ENCODE results near the gene RSPH9.
A peak's percentile ranks its signal among the peaks of the same experiment; 100 is the strongest.
"Not testable (repeated sequence)": the region's sequence is repeated elsewhere in the genome, so short reads cannot be mapped to it uniquely, and the experiment has no call there.

RSPH9 gene

DNA sequence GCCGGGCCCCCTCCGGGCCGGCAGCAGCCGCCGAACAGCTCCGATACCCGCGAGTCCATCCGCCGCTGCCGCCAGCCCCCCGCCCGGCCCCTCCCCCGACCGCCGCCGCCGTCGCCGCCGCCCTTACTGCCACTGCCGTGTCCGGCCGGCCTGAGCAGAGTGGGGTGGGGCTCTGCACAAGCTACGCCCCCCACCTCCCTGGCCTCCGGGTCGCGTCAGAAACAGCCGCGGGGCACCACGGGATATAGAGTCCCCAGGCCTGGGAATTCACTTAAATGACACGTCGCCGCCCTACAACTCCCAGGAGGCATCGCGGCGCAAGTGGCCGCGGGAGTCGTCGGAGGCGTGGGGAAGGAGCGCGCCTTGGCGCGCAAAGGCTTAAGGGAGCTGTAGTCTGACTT lies 15.7 kb upstream of the RSPH9 start, which contains the start of gene GTPBP2:
Gene GTPBP2 (minus strand): TSS at position 161 of the 401 bp plus-strand sequence. CDS start 102 bp downstream, at position 59.
- DNase-seq (ENCODE audit: low spot score): peak; percentile 97

DNA sequence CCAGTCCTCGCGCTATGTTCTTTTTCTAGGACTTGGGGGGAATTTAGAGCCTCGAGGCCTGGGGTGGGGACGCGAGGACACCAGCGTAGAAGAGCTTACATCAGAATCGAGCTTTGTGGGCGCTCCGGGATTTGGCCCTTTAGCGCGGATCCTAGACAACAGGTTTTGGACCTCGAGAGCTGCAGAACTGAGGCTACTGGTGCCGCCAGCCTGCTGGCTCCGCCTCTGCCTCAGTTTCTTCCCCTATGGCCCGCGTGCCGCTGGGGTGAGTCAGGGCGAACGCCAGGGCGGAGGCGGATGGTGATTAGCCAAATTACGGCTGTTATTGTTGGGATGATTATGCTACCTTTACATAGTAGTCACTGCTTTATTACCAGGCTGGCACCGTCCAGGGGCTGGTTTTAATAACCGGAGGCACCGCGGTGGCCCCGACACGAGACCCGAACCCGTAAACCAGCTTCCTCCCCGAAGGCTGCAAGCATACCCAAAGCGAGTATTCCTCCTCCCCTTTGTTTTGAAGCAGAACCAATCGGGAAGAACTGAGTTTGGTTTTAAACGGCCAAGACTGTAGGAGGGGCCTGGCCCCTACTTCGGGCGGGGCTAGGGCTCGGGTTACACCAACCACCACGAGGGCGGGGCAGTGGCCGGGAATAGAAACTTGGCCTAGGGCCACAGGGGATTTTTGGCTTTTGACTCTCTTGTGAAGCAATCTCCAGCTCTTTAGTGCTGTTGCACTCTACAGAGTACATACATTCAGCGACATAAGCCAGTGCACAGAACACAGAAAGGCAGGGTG lies 15.1 kb upstream of the RSPH9 start:
- peak; percentile 99 for DNase-seq (ENCODE audit: low spot score)

DNA sequence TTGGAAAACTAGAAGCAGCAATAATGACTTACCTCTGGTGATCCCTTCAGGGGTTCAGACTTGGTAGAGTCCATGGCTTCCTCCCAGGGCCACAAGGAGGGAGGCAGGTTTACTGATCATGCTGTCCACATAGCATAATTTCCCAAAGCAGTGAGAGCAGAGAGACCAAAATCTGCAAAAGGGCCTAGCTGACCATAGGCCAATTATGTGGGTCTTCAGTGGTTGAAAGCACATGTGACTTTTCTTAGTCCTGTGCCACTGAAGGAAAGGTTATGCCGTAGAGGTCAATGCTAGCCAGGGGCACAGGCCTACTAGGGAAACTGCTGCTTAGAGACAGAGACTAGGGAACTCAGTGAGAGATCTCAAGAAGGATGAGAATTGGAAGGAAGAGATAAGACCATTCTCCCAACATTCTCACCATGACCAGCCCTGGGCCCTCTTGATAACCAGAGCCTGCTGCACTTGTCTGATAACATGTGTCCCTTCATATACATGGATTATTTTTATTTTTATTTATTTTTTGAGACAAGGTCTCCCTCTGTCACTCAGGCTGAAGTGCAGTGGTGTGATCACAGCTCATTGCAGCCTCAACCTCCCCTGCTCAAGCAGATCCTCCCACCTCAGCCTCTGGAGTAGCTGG lies 13.7 kb upstream of the RSPH9 start:
- no peak for DNase-seq (ENCODE audit: low spot score)

- DNase-seq (ENCODE audit: low spot score): not testable (repeated sequence)
Measured at GRCh38 chr6:43633002-43633401, 11.8 kb upstream of the RSPH9 start.

DNA sequence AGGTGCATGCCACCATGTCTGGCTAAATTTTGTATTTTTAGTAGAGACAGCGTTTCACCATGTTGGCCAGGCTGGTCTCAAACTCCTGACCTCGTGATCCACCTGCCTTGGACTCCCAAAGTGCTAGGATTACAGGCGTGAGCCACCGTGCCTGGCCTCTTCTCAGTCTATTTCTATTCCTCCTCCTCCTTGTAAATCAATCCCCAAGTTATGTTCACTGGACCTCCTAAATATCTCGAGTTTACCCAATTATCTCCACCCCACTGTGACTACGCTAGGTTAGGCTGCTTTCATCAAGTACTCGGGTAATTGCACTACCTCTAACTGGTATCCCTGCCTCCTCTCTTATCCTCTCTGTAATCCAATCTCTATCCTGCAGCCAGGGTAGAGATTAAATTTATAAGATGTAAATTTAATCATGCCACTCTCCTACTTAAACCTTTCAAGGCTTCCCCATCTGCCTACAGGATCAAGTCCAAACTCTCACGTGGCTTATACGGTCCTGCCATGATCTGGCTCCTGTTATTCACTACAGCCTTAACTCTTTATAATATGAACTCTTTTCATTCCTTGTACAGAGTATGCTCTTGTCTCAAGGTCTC lies 10.0 kb upstream of the RSPH9 start:
- DNase-seq (ENCODE audit: low spot score): no peak

DNA sequence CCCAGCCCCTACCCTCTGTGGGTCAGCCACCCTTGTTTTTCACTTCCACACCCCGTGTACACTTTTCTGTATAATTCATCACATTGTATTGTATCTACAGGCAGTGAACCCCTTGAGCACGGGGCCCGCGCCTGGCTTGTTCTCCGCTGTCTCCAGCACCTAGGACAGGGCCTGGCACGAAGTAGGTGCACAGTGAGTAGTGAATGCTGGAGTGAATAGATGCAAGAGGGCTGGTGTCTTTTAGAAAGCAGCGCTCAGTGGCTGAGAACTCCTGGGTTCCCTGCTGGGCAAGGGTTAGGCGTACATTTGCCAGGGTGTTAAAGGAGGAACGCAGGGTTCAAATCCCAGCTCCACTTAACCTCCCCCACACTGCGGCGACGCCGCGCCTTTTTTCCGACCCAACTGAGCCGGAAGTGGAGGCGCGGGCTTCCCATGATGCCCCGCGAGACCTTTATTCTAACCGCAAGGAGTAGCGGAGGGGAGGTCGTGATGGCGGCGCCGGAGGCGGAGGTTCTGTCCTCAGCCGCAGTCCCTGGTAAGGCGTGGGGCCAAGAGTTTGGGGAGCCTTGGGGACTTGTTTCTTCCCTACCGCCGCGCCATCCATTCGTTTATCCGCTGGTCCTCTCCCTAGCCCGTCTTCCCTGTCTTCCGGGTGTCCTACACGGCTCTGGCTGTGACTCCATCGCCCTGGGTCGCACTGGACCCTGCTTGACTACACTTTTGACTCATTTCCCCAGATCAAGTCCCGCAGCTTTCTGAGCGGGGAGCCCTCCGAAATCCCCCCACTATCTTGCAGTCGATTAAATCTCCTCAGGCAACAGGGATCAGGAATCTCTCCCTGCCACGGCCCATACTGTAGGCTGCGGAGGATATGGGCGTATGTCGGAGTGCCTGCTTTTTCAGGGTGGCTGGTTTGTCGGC lies 9.2 kb upstream of the RSPH9 start, which contains the start of gene MAD2L1BP:
Gene MAD2L1BP (plus strand): TSS at position 454 of the 921 bp plus-strand sequence. CDS start 36 bp downstream, at position 490.
- peak; percentile 77 for DNase-seq (ENCODE audit: low spot score)

- peak; percentile 12 for DNase-seq (ENCODE audit: low spot score)
Measured at GRCh38 chr6:43636308-43636659, 8.6 kb upstream of the RSPH9 start.

- DNase-seq (ENCODE audit: low spot score): no peak
Measured at GRCh38 chr6:43639984-43640800, 4.6 kb upstream of the RSPH9 start.

GRCh38 chr6:43645613-43645964 lies 753 bp downstream of the RSPH9 start:
- no peak for DNase-seq (ENCODE audit: low spot score)

DNA sequence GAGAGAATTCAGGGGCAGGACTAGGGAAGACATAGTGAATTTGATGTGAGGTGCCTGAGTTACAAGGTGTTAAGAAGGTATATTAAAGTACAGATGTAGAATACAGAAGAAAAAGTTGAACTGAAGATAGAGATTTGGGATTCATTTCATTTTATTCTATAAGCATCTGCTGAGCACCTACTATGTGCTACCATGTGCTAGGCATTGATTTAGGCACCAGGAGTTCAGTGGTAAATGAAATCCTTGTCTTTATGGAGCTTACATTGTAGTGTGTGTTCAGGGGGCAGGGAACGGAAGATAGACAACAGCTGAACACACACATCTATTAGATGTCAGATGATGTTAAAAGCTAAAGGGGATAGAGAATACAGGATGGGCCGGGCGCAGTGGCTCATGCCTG lies 2.8 kb downstream of the RSPH9 start:
- no peak for DNase-seq (ENCODE audit: low spot score)

DNA sequence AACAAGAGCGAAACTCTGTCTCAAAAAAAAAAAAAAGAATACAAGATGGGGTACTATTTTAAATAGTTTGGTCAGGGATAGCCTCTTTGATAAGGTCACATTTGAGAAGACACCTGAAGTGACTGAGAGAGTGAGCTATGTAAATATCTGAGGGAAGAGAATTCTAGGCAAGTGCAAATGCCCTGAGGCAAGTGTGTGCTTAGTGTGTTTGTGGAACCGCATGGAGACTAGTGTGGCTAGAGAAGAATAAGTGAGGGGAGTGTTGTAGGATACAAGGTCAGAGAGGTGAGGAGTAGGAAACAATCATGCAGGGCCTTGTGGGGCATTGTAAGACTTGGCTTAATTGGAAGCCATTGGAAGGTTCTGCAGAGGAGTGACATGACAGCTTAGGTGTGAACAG lies 3.4 kb downstream of the RSPH9 start:
- DNase-seq (ENCODE audit: low spot score): no peak

- not testable (repeated sequence) for DNase-seq (ENCODE audit: low spot score)
Measured at GRCh38 chr6:43652822-43653221, 8.0 kb downstream of the RSPH9 start.

DNA sequence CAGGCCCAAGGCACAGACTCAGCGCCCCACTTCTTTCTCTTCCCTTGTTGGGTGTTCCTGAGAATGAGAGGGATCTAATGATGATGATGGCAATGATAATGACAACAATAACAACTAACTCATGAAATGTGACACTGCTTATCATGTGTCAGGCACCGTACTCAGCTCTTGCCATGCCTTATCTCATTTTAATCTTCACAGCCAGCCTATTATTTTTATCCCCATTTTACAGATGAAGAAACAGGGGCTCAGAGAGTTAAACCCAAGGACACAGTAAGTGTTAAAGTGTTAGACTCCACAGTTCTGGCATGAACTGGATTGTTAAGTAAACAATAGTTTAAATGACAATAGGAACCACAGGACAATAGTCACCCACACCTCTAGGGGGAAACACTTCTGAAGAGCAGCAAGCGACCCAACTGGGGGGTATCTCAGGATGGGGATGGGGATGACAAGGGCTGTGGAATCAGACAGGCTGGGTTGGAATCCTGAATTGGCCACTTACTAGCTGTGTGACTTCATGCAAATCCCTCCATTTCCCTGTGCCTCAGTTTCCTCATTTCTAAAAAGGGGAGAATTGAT lies 12.5 kb downstream of the RSPH9 start:
- no peak for DNase-seq (ENCODE audit: low spot score)

GRCh38 chr6:43658161-43658560 lies 13.3 kb downstream of the RSPH9 start:
- DNase-seq (ENCODE audit: low spot score): no peak

- DNase-seq (ENCODE audit: low spot score): not testable (repeated sequence)
Measured at GRCh38 chr6:43662948-43663347, 18.1 kb downstream of the RSPH9 start.

GRCh38 chr6:43665376-43665775 lies 20.5 kb downstream of the RSPH9 start:
- peak; percentile 25 for DNase-seq (ENCODE audit: low spot score)

GRCh38 chr6:43666196-43666920 lies 21.5 kb downstream of the RSPH9 start:
- no peak for DNase-seq (ENCODE audit: low spot score)

DNA sequence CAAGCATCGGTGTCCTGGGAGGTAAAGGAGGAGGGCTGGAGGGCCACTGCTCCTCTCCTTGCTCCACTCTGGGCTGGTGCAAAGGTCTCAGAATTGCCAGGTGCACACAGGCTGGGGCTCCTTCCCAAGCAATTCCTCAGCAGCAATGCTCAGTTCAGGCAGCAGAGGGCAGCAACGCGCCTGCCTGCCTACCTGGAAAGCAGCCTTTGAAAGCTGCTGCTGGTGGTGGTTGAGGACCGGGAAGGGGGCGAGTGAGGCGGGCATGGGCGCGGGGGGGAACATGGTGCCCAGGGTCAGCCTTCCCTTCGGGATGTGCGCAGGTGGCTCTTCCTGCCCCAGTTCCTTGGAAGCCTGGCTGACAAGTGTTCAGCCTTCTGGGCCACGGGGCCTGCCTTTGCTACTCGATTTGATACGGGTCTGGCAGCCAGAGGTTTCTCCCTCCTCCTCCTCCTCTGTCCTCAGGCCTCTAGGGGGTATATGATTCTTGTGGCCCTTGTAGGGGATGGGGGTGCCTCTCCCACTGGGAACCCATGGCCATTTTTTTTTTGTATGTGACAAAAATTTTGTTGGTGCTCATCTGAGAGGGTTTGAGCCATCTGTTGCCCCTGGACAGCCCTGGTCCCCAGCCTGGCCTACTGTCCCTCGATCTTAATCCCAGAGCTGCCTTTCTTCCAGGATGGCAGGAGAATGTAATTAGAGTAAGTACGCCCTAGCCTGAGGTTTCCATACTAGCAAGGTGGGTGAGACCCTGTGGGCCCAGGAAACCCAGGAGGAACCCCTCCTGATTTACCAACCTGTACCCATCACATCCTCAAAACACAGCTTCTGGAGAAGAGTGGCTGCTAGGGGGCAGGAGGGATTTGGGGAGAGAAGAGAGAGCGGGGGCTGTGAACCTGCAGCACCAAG lies 22.7 kb downstream of the RSPH9 start:
- peak; percentile 72 for DNase-seq (ENCODE audit: low spot score)

Measured in AG08395 (cell line).